WI38 (cell line): ENCODE measurements around the gene PPM1E.

Experiments
- H3K4me3 ChIP-seq: 2 replicates; pipeline ENCODE4 v1.5.1; 2011; ENCODE audit warnings: low read depth, mild to moderate bottlenecking, control low read depth, low read length
- CTCF ChIP-seq: IDR thresholded peaks from 2 replicates; pipeline ENCODE4 v1.5.1; 2012; ENCODE audit warnings: low read depth, mild to moderate bottlenecking, control low read depth, low read length

Gene PPM1E

GRCh38 chr17:58968426-58969061 lies 212.9 kb downstream of the PPM1E start:
- H3K4me3 ChIP-seq: no peak overlapping the region
- TF ChIP-seq CTCF: no peak

GRCh38 chr17:58969156-58969555 lies 213.5 kb downstream of the PPM1E start:
- no peak overlapping the region for H3K4me3 ChIP-seq

GRCh38 chr17:58969612-58970011 lies 214.0 kb downstream of the PPM1E start:
- H3K4me3 ChIP-seq: no peak overlapping the region
- no peak for TF ChIP-seq CTCF

More at GRCh38 chr17:58969156-58969555, 213.5 kb downstream of the PPM1E start:
- no peak for TF ChIP-seq CTCF

- H3K4me3 ChIP-seq: no peak overlapping the region
- TF ChIP-seq CTCF: no peak
Observed at GRCh38 chr17:58970609-58971450, 215.2 kb downstream of the PPM1E start.

- no peak for TF ChIP-seq CTCF
- no peak overlapping the region for H3K4me3 ChIP-seq
Observed at GRCh38 chr17:58974354-58974753, 218.7 kb downstream of the PPM1E start.

GRCh38 chr17:58976541-58976940 lies 220.9 kb downstream of the PPM1E start:
- no peak overlapping the region for H3K4me3 ChIP-seq
- no peak for TF ChIP-seq CTCF
